Measurements from ENCODE around the gene ARL6IP5. TPM values are rescaled to one million over a fixed set of nuclear protein-coding genes. Genes with fewer than 3 reads are reported as not detected.

ARL6IP5 gene
- total RNA-seq, 2 experiments from 2014 or later: 154 to 156 TPM

- Mint-ChIP-seq H3K36me3 (ENCODE audit: low read depth) (peaks cover 77% of the 10 kb centered on the region), H3K27me3 (no peaks in the 10 kb centered on the region), H3K4me3 (peak overlapping the region; percentile 16), H3K27ac (peak overlapping the region; percentile 68), H3K4me1 (peaks cover 65% of the 10 kb centered on the region), H3K9me3 (no peaks in the 10 kb centered on the region)
- ChIA-PET POLR2A (no interaction called here), CTCF (interaction anchor here (0.6 to 1.3 kb wide), 2 partner anchors 23 to 25 kb away, joined by 3 read pairs; no protein-coding TSS in a partner anchor)
- DNase-seq: no peak
These were observed 5.3 kb downstream of the ARL6IP5 start for GRCh38 chr3:69090021-69090420.

- POLR2A ChIA-PET: interaction anchor here (0.6 to 1.8 kb wide), 2 partner anchors 9 to 58 kb away, joined by 5 to 10 read pairs; no protein-coding TSS in a partner anchor
- peaks cover 76% of the 10 kb centered on the region for H3K36me3 Mint-ChIP-seq (ENCODE audit: low read depth)
These were observed 6.8 kb downstream of the ARL6IP5 start for GRCh38 chr3:69091389-69092029.

GRCh38 chr3:69092030-69092516 is 7.3 kb downstream of the ARL6IP5 start:
- Mint-ChIP-seq H3K27me3 (no peaks in the 10 kb centered on the region), H3K4me3 (peak overlapping the region; percentile 71), H3K36me3 (ENCODE audit: low read depth) (peaks cover 79% of the 10 kb centered on the region), H3K9me3 (no peaks in the 10 kb centered on the region), H3K27ac (peak overlapping the region; percentile 92), H3K4me1 (peaks cover 83% of the 10 kb centered on the region)
- DNase-seq: peak; percentile 48
- ChIA-PET CTCF (interaction anchor here (0.8 to 1.2 kb wide), 5 partner anchors 9 to 40 kb away, joined by 3 to 4 read pairs (median 3); partner anchors contain the start of gene TMF1), POLR2A (interaction anchor here (1.8 kb wide), 1 partner anchor 9 kb away, joined by 10 read pairs; no protein-coding TSS in a partner anchor)

More at GRCh38 chr3:69091389-69092029, 6.8 kb downstream of the ARL6IP5 start:
- H3K27me3 Mint-ChIP-seq: no peaks in the 10 kb centered on the region
- H3K9me3 Mint-ChIP-seq: no peaks in the 10 kb centered on the region
- H3K4me3 Mint-ChIP-seq: peak overlapping the region; percentile 71
- H3K4me1 Mint-ChIP-seq: peaks cover 77% of the 10 kb centered on the region
- peak overlapping the region; percentile 92 for H3K27ac Mint-ChIP-seq
- CTCF ChIA-PET: interaction anchor here (1.0 to 1.2 kb wide), 4 partner anchors 9 to 28 kb away, joined by 3 to 4 read pairs (median 4); no protein-coding TSS in a partner anchor
- no peak for DNase-seq

- H3K9me3 Mint-ChIP-seq: no peaks in the 10 kb centered on the region
- peak overlapping the region; percentile 92 for H3K27ac Mint-ChIP-seq
- H3K4me1 Mint-ChIP-seq: peaks cover 78% of the 10 kb centered on the region
- POLR2A ChIA-PET: no interaction called here
- no peaks in the 10 kb centered on the region for H3K27me3 Mint-ChIP-seq
- H3K36me3 Mint-ChIP-seq (ENCODE audit: low read depth): peaks cover 76% of the 10 kb centered on the region
- no peak for DNase-seq
- H3K4me3 Mint-ChIP-seq: peak overlapping the region; percentile 71
- CTCF ChIA-PET: interaction anchor here (0.9 to 1.7 kb wide), 4 partner anchors 10 to 45 kb away, joined by 3 to 6 read pairs (median 5); partner anchors contain the start of genes ARL6IP5 and TMF1
These were observed 9.9 kb downstream of the ARL6IP5 start for GRCh38 chr3:69094467-69095205.

- Mint-ChIP-seq H3K27ac (peak overlapping the region; percentile 83), H3K4me1 (peaks cover 72% of the 10 kb centered on the region), H3K36me3 (ENCODE audit: low read depth) (peaks cover 74% of the 10 kb centered on the region), H3K9me3 (no peaks in the 10 kb centered on the region), H3K27me3 (no peaks in the 10 kb centered on the region), H3K4me3 (peak overlapping the region; percentile 61)
- DNase-seq: peak; percentile 37
- ChIA-PET POLR2A (no interaction called here), CTCF (interaction anchor here (0.6 to 1.7 kb wide), 3 partner anchors 11 to 1836 kb away, joined by 3 to 6 read pairs (median 3); partner anchors contain the start of gene ARL6IP5)
These were observed 10.9 kb downstream of the ARL6IP5 start for GRCh38 chr3:69095636-69096035.

GRCh38 chr3:69096299-69096698 is 11.6 kb downstream of the ARL6IP5 start:
- POLR2A ChIA-PET: no interaction called here
- H3K4me1 Mint-ChIP-seq: peaks cover 68% of the 10 kb centered on the region
- peak overlapping the region; percentile 83 for H3K27ac Mint-ChIP-seq
- H3K4me3 Mint-ChIP-seq: peak overlapping the region; percentile 61
- H3K9me3 Mint-ChIP-seq: no peaks in the 10 kb centered on the region
- peaks cover 74% of the 10 kb centered on the region for H3K36me3 Mint-ChIP-seq (ENCODE audit: low read depth)
- H3K27me3 Mint-ChIP-seq: no peaks in the 10 kb centered on the region
- CTCF ChIA-PET: interaction anchor here (1.1 to 1.7 kb wide), 2 partner anchors 12 kb away, joined by 3 to 6 read pairs; partner anchors contain the start of gene ARL6IP5
- DNase-seq: no peak

- CTCF ChIA-PET: interaction anchor here (0.8 to 1.3 kb wide), 2 partner anchors 12 to 13 kb away, joined by 3 read pairs; partner anchors contain the start of gene ARL6IP5
- POLR2A ChIA-PET: no interaction called here
- Mint-ChIP-seq H3K27ac (peak overlapping the region; percentile 61), H3K4me1 (peaks cover 65% of the 10 kb centered on the region), H3K9me3 (no peaks in the 10 kb centered on the region), H3K27me3 (no peaks in the 10 kb centered on the region), H3K36me3 (ENCODE audit: low read depth) (peaks cover 73% of the 10 kb centered on the region), H3K4me3 (no peak overlapping the region)
- DNase-seq: no peak
These were observed 12.8 kb downstream of the ARL6IP5 start for GRCh38 chr3:69097407-69098086.

GRCh38 chr3:69099576-69099975 is 14.8 kb downstream of the ARL6IP5 start:
- Mint-ChIP-seq H3K27me3 (no peaks in the 10 kb centered on the region), H3K4me3 (no peak overlapping the region), H3K27ac (no peak overlapping the region), H3K4me1 (peaks cover 64% of the 10 kb centered on the region), H3K36me3 (ENCODE audit: low read depth) (peaks cover 71% of the 10 kb centered on the region), H3K9me3 (no peaks in the 10 kb centered on the region)
- ChIA-PET CTCF (interaction anchor here (0.6 to 1.5 kb wide), 4 partner anchors 11 to 207 kb away, joined by 3 to 5 read pairs (median 4); partner anchors contain the start of gene ARL6IP5), POLR2A (no interaction called here)
- no peak for DNase-seq

- ChIA-PET CTCF (interaction anchor here (1.2 to 1.7 kb wide), 3 partner anchors 11 to 18 kb away, joined by 3 to 6 read pairs (median 4); partner anchors contain the start of gene ARL6IP5), POLR2A (no interaction called here)
- Mint-ChIP-seq H3K27ac (peak overlapping the region; percentile 61), H3K9me3 (no peaks in the 10 kb centered on the region), H3K27me3 (no peaks in the 10 kb centered on the region), H3K36me3 (ENCODE audit: low read depth) (peaks cover 66% of the 10 kb centered on the region), H3K4me1 (peaks cover 46% of the 10 kb centered on the region), H3K4me3 (no peak overlapping the region)
- no peak for DNase-seq
These were observed 17.6 kb downstream of the ARL6IP5 start for GRCh38 chr3:69102384-69102783.

GRCh38 chr3:69103123-69103522 is 18.4 kb downstream of the ARL6IP5 start:
- peaks cover 42% of the 10 kb centered on the region for H3K4me1 Mint-ChIP-seq
- no peak overlapping the region for H3K27ac Mint-ChIP-seq
- H3K4me3 Mint-ChIP-seq: no peak overlapping the region
- POLR2A ChIA-PET: no interaction called here
- no peaks in the 10 kb centered on the region for H3K27me3 Mint-ChIP-seq
- no peak for DNase-seq
- H3K9me3 Mint-ChIP-seq: no peaks in the 10 kb centered on the region
- CTCF ChIA-PET: no interaction called here
- peaks cover 65% of the 10 kb centered on the region for H3K36me3 Mint-ChIP-seq (ENCODE audit: low read depth)

GRCh38 chr3:69104586-69104985 is 19.8 kb downstream of the ARL6IP5 start:
- no peak for DNase-seq
- H3K27ac Mint-ChIP-seq: no peak overlapping the region
- no peaks in the 10 kb centered on the region for H3K27me3 Mint-ChIP-seq
- ChIA-PET POLR2A (no interaction called here), CTCF (interaction anchor here (0.9 to 1.2 kb wide), 2 partner anchors 15 to 57 kb away, joined by 3 to 4 read pairs; no protein-coding TSS in a partner anchor)
- peaks cover 37% of the 10 kb centered on the region for H3K4me1 Mint-ChIP-seq
- peaks cover 60% of the 10 kb centered on the region for H3K36me3 Mint-ChIP-seq (ENCODE audit: low read depth)
- no peaks in the 10 kb centered on the region for H3K9me3 Mint-ChIP-seq
- H3K4me3 Mint-ChIP-seq: no peak overlapping the region

- Mint-ChIP-seq H3K4me1 (peaks cover 34% of the 10 kb centered on the region), H3K4me3 (no peak overlapping the region), H3K27ac (no peak overlapping the region), H3K9me3 (no peaks in the 10 kb centered on the region), H3K27me3 (no peaks in the 10 kb centered on the region), H3K36me3 (ENCODE audit: low read depth) (peaks cover 52% of the 10 kb centered on the region)
- CTCF ChIA-PET: interaction anchor here (0.9 to 1.2 kb wide), 4 partner anchors 14 to 57 kb away, joined by 3 to 4 read pairs (median 3); no protein-coding TSS in a partner anchor
- no peak for DNase-seq
- POLR2A ChIA-PET: no interaction called here
These were observed 20.6 kb downstream of the ARL6IP5 start for GRCh38 chr3:69105320-69105719.

All from activated CD4-positive, alpha-beta T cell treated with anti-CD3 and anti-CD28 coated beads, Interleukin-2, amount 10 ng/mL, durations not matched to agents 7 days and 5 days (primary cell).